HL-60 (cell line): Measurements from ENCODE around the gene LRRC3B.

Experiments used
- POLR2AphosphoS5 ChIP-seq: IDR thresholded peaks from 2 replicates; pipeline ENCODE4 v1.6.1; 2012; ENCODE audit warnings: low read depth
- TF ChIP-seq, protein P1 (sequence below): IDR thresholded peaks from 2 replicates; pipeline ENCODE4 v1.6.1; 2012; ENCODE audit warnings: low read depth; ENCODE audit not compliant: insufficient replicate concordance

DNA sequence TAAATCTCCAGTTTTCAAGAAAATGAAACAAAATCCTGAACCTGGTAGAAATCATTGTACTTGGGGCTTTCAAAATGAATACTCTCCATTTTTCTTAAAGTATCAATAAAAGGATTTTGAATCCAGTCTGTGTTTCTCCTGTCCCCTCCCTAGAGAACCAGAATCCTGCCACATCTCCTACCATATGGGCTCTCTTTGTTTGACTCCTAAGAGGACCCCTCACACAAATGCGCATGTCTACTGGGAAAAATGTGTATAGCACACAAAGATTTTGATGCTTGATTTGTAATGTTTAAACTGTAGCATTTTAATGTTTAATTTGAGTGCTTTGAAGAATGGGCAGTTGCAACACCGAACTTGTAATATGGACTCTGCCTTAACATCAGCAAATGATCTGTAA lies 25.9 kb downstream of the LRRC3B start:
- no peak for TF ChIP-seq POLR2AphosphoS5
- TF ChIP-seq, protein P1, sequence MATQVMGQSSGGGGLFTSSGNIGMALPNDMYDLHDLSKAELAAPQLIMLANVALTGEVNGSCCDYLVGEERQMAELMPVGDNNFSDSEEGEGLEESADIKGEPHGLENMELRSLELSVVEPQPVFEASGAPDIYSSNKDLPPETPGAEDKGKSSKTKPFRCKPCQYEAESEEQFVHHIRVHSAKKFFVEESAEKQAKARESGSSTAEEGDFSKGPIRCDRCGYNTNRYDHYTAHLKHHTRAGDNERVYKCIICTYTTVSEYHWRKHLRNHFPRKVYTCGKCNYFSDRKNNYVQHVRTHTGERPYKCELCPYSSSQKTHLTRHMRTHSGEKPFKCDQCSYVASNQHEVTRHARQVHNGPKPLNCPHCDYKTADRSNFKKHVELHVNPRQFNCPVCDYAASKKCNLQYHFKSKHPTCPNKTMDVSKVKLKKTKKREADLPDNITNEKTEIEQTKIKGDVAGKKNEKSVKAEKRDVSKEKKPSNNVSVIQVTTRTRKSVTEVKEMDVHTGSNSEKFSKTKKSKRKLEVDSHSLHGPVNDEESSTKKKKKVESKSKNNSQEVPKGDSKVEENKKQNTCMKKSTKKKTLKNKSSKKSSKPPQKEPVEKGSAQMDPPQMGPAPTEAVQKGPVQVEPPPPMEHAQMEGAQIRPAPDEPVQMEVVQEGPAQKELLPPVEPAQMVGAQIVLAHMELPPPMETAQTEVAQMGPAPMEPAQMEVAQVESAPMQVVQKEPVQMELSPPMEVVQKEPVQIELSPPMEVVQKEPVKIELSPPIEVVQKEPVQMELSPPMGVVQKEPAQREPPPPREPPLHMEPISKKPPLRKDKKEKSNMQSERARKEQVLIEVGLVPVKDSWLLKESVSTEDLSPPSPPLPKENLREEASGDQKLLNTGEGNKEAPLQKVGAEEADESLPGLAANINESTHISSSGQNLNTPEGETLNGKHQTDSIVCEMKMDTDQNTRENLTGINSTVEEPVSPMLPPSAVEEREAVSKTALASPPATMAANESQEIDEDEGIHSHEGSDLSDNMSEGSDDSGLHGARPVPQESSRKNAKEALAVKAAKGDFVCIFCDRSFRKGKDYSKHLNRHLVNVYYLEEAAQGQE = no peak
